ENCODE measurements around the gene ATP8A2. TPM values are rescaled to one million over a fixed set of nuclear protein-coding genes. Genes with fewer than 3 reads are reported as not detected.

ATP8A2 gene
- total and polyA plus RNA-seq, 10 of the 15 experiments (the other 5 are each of a cell fraction or from before 2014, with no cell fraction given), result 0.01 to 0.04 (median 0.04) TPM; not detected in 7

DNA sequence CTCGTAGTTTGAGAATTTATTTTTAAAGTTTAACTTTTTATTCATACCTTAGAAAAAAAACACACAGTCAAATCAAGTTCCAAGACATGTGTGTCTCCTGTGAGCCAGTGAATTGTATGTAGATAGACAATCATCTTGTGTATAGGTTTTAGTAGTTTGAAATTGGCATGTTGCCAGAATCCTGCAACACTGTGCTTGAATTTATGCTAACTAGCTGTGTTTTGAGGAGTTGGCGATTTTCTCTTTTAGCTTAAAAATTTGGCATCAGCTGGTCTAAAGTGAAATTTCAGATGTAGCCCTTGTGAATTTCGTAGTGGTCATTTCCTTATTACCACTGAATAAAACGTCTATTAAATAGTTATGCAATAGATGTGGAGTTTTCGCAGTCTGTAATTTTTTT is 213.2 kb downstream of the ATP8A2 start:
- Histone ChIP-seq H2AFZ (ENCODE audit: control insufficient read depth, low read depth, low read length) (no peak overlapping the region), H3K79me2 (ENCODE audit: control insufficient read depth, insufficient read depth, low read length) (no peaks in the 10 kb centered on the region), H3K4me3 (no peak overlapping the region), H4K20me1 (ENCODE audit: control insufficient read depth, insufficient read depth) (no peaks in the 10 kb centered on the region), H3K4me2 (ENCODE audit: control insufficient read depth, insufficient read depth) (no peak overlapping the region), H3K27ac (ENCODE audit: control insufficient read depth, insufficient read depth) (no peak overlapping the region), H3K9me3 (replicated peaks; ENCODE audit: control insufficient read depth, insufficient read depth, low read length) (no peaks in the 10 kb centered on the region), H3K36me3 (ENCODE audit: control insufficient read depth in 2 of 2, insufficient read depth in 2 of 2, low read length in 1 of 2) (no peaks in the 10 kb centered on the region), H3K27me3 (replicated peaks in 1 of 2; ENCODE audit: control insufficient read depth in 2 of 2, insufficient read depth in 2 of 2, low read length in 1 of 2) (no peaks in the 10 kb centered on the region; a peak in 1 of 4 replicates), H3K4me1 (ENCODE audit: control insufficient read depth, insufficient read depth, low read length) (no peaks in the 10 kb centered on the region), H3K9ac (ENCODE audit: control insufficient read depth, insufficient read depth, low read length) (no peak overlapping the region)
- FAIRE-seq (no peak), ATAC-seq (no peak), DNase-seq (ENCODE audit: low read depth, low spot score) (no peak)
- RAD21 ChIA-PET (ENCODE audit: unreplicated experiment), result no interaction called here
- BruUV-seq (replicated peaks), result no TSS peak
- SMC1A ChIA-PET (ENCODE audit: uncharacterized antibody, unreplicated experiment), result no interaction called here
- in situ Hi-C loops (cut with MboI), result no loop called here
- POLR2A ChIA-PET, result no interaction called here
- 28% methylated on average over 5 of the region's 5 CpGs for WGBS (ENCODE audit: insufficient coverage, insufficient replicate concordance, low lambda C conversion rate, missing lambda C conversion rate)
- intact Hi-C loops (cut with micrococcal nuclease; ENCODE audit: unreplicated experiment), result no loop called here
- TF ChIP-seq SIX5 (IDR thresholded peaks at IDR 0.05; ENCODE audit: low read depth, low read length, severe bottlenecking) (no peak), KDM1A (IDR thresholded peaks at IDR 0.05; ENCODE audit: borderline replicate concordance) (no peak), BHLHE40 (IDR thresholded peaks at IDR 0.05; ENCODE audit: borderline replicate concordance in 1 of 2, low read depth in 2 of 2, low read length in 1 of 2) (no peak), IKZF2 (IDR thresholded peaks at IDR 0.05) (no peak), ZNF592 (IDR thresholded peaks at IDR 0.05) (no peak), ZNF24 (IDR thresholded peaks at IDR 0.05) (no peak), NFYA (IDR thresholded peaks at IDR 0.05; ENCODE audit: borderline replicate concordance, low read depth, low read length) (no peak), SP1 (IDR thresholded peaks at IDR 0.05; ENCODE audit: low read depth, low read length) (no peak), SREBF1 (IDR thresholded peaks at IDR 0.05; ENCODE audit: low read length) (no peak), CHD1 (IDR thresholded peaks at IDR 0.05; ENCODE audit: low read depth, low read length) (no peak), TCF12 (IDR thresholded peaks at IDR 0.05; ENCODE audit: low read depth, low read length) (no peak), SREBF2 (IDR thresholded peaks at IDR 0.05; ENCODE audit: low read length) (no peak), ZNF274 (IDR thresholded peaks at IDR 0.05; ENCODE audit: insufficient read depth, insufficient read length) (no peak), FOXM1 (IDR thresholded peaks at IDR 0.05; ENCODE audit: low read depth, low read length) (no peak), JUNB (IDR thresholded peaks at IDR 0.05) (no peak), WRNIP1 (IDR thresholded peaks at IDR 0.05; ENCODE audit: borderline replicate concordance, low read depth, low read length) (no peak), SUPT20H (IDR thresholded peaks at IDR 0.05; ENCODE audit: borderline replicate concordance, control insufficient read depth, low read depth, low read length) (no peak), EED (IDR thresholded peaks at IDR 0.05; ENCODE audit: low read depth) (no peak)
- TF ChIP-seq, protein P1, sequence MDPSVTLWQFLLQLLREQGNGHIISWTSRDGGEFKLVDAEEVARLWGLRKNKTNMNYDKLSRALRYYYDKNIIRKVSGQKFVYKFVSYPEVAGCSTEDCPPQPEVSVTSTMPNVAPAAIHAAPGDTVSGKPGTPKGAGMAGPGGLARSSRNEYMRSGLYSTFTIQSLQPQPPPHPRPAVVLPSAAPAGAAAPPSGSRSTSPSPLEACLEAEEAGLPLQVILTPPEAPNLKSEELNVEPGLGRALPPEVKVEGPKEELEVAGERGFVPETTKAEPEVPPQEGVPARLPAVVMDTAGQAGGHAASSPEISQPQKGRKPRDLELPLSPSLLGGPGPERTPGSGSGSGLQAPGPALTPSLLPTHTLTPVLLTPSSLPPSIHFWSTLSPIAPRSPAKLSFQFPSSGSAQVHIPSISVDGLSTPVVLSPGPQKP (IDR thresholded peaks at IDR 0.05; ENCODE audit: low read depth, low read length), result no peak
- CTCF ChIA-PET, result interaction anchor here (0.6 to 4.8 kb wide), 3 partner anchors 10 to 25 kb away, joined by 3 to 21 read pairs (median 4); no protein-coding TSS in a partner anchor

Measured in GM12878 (cell line).